ENCODE data around the gene SYMPK.

DNA sequence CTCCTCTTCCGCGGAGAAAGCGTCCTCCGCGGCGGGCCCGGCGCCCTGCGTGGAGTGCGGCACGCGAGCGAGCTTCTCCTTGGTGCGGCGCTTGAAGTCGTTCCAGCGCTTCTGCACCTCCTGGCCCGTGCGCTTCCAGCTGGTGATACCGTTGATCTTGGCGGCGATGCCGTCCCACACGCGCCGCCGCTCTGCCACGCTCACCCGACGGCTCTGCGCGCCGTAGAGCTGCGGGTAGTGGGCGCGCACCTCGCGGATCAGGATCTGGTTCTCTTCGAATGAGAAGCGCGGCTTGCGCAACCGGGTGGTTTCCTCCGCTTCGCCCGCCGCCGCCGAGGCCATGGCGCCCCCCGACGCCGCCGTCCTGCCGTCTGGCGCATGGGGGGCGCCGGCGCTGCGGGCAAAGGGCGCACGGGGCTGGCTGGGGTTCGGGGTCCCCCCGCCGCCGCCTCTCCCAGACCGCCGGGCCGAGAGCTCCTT is 38.5 kb upstream of the SYMPK start:
- TF ChIP-seq, protein P1, sequence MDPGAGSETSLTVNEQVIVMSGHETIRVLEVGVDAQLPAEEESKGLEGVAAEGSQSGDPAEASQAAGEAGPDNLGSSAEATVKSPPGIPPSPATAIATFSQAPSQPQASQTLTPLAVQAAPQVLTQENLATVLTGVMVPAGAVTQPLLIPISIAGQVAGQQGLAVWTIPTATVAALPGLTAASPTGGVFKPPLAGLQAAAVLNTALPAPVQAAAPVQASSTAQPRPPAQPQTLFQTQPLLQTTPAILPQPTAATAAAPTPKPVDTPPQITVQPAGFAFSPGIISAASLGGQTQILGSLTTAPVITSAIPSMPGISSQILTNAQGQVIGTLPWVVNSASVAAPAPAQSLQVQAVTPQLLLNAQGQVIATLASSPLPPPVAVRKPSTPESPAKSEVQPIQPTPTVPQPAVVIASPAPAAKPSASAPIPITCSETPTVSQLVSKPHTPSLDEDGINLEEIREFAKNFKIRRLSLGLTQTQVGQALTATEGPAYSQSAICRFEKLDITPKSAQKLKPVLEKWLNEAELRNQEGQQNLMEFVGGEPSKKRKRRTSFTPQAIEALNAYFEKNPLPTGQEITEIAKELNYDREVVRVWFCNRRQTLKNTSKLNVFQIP (CRISPR knock-in tag; IDR thresholded peaks at IDR 0.05; ENCODE audit: borderline replicate concordance, low read depth): no peak
- TF ChIP-seq ZNF70 (CRISPR knock-in tag; IDR thresholded peaks at IDR 0.05): no peak
- no peak for TF ChIP-seq OSR1 (CRISPR knock-in tag; IDR thresholded peaks at IDR 0.05)
- TF ChIP-seq, protein P2, sequence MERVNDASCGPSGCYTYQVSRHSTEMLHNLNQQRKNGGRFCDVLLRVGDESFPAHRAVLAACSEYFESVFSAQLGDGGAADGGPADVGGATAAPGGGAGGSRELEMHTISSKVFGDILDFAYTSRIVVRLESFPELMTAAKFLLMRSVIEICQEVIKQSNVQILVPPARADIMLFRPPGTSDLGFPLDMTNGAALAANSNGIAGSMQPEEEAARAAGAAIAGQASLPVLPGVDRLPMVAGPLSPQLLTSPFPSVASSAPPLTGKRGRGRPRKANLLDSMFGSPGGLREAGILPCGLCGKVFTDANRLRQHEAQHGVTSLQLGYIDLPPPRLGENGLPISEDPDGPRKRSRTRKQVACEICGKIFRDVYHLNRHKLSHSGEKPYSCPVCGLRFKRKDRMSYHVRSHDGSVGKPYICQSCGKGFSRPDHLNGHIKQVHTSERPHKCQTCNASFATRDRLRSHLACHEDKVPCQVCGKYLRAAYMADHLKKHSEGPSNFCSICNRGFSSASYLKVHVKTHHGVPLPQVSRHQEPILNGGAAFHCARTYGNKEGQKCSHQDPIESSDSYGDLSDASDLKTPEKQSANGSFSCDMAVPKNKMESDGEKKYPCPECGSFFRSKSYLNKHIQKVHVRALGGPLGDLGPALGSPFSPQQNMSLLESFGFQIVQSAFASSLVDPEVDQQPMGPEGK (CRISPR knock-in tag; IDR thresholded peaks at IDR 0.05; ENCODE audit: borderline replicate concordance): no peak
- TF ChIP-seq ISL1 (CRISPR knock-in tag; IDR thresholded peaks at IDR 0.05): no peak
- TF ChIP-seq RARB (CRISPR knock-in tag; IDR thresholded peaks at IDR 0.05): no peak
- no peak for TF ChIP-seq ZNF8 (CRISPR knock-in tag; IDR thresholded peaks at IDR 0.05)
- TF ChIP-seq ARNTL (CRISPR knock-in tag; IDR thresholded peaks at IDR 0.05; ENCODE audit: borderline replicate concordance, low read depth): no peak
- TF ChIP-seq ZFP30 (CRISPR knock-in tag; IDR thresholded peaks at IDR 0.05): no peak
- TF ChIP-seq ZC3H10 (CRISPR knock-in tag; IDR thresholded peaks at IDR 0.05): no peak
- TF ChIP-seq, protein P3, sequence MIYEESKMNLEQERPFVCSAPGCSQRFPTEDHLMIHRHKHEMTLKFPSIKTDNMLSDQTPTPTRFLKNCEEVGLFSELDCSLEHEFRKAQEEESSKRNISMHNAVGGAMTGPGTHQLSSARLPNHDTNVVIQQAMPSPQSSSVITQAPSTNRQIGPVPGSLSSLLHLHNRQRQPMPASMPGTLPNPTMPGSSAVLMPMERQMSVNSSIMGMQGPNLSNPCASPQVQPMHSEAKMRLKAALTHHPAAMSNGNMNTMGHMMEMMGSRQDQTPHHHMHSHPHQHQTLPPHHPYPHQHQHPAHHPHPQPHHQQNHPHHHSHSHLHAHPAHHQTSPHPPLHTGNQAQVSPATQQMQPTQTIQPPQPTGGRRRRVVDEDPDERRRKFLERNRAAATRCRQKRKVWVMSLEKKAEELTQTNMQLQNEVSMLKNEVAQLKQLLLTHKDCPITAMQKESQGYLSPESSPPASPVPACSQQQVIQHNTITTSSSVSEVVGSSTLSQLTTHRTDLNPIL (CRISPR knock-in tag; IDR thresholded peaks at IDR 0.05; ENCODE audit: low read depth): no peak
